ELR (cell line): ENCODE measurements around the gene DMD.
"Not testable (repeated sequence)": the region's sequence is repeated elsewhere in the genome, so short reads cannot be mapped to it uniquely, and the experiment has no call there.

Experiments
- DNase-seq: peaks from one replicate; pipeline ENCODE4 v3.0.0-alpha.2; 2015; ENCODE audit warnings: low read depth

DMD gene

DNA sequence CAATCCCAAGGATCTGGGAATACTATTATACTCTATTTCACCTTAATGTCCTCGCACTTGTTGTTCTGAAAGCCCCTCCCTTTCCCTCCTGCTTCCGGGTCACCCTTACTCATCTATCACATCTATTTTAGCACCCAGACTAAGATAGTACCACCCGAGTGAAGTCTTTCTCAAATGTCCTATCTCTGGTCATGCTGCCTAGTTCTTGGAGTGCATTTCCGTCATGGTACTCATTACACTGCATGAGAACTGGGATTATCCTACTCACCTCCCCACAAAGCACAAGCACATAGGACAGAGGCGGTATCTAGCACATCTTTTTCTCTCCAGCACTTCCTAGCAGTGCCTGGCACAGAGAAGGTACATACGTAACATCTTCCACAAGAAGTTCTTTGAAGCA, 1195.2 kb downstream of the DMD start:
- no peak for DNase-seq

DNA sequence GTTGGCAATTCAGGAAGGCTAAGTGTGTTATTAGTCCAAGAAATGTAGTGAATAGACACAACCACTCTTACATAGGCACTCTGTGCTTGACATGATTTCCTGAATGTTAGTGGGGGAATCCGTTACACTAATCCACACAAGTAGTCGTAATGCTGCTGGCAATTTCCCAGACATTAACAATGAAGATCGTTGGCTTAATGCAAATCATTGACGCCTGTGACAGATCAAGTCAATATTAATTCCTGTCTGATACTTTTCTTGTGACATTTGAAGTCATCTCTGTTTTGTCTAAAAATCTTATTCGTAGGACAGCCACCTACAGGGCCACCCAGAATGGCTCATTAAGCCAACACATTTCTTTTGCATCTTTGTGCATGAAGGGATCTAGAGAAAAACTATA, 1200.4 kb downstream of the DMD start:
- no peak for DNase-seq

DNA sequence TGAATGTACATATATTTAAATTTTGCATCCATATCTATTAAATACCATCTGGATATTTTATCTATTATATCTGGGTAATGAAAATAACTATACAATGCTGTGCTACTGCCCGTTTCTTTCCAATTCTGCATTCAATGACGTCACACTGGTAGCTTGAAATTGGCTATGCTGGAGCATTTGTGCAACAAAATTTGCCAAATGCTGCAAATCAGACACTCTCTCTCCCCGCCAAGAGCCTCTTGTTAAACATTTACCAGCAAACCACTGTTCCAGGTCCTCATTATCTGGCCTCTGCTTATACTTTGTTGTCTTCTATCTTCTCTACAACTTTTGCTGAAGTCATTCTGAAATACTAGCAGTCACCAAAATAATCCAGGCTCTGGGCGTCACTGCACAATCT, 1201.1 kb downstream of the DMD start:
- no peak for DNase-seq

DNA sequence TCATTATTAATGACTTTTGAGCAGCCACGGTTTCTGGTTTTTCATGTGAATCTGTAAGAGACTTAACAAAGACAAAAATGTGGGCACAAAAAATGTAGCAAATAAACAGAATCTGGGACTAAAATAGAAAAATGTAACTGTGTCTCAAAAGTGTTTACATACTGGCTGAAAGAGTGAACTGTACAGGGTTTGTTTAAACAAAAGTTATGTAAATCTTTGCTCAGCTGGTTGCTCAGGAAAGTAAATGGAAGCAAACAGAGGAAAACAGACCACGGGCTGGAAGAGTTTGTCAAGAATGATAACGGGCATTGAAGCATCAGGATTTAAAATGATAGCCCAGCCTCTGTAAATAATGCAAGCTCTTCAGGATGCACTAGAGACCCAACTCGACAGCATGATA, 1217.7 kb downstream of the DMD start:
- no peak for DNase-seq

DNA sequence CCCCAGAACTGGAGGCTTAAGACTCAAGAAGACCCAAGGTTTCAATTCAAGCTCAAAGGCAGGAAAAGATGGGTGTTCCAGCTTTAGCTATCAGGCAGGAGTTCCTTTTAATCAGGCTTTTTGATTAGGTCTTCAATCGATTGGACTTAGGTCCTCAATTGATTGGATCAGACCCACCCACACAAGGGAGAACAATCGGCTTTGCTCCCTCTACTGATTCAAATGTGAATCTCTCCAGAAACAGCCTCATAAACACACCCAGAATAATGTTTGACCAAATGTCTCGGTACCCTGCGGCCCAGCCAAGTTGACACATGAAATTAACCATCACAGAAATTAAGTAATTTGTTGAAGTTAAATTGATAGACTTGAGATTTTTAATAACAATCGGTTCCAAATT, 1222.4 kb downstream of the DMD start:
- no peak for DNase-seq

DNA sequence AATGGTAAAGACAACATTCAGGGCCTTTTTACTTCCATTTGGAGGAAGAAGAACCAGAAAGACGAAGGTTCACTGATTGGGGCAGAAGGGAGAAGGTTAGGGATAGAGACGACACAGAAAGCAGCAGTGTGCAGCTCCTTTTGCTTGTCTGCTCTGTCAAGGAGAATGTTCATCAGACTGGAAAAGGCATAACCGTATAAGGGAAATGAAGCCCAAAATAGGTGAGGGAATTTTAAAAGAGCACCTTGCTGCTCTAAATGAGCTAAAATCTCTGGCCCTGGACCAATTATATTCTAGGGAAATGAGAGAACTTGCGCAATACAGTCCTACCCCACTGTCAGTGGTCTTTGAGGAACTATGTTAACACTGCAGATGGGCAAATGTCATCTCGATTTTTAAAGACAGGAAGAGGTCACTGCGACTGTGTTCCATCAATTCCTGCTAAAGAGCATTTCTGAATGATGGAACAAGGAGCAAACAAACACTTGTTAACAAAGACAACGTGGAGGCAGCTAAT, 1229.7 kb downstream of the DMD start:
- no peak for DNase-seq

DNA sequence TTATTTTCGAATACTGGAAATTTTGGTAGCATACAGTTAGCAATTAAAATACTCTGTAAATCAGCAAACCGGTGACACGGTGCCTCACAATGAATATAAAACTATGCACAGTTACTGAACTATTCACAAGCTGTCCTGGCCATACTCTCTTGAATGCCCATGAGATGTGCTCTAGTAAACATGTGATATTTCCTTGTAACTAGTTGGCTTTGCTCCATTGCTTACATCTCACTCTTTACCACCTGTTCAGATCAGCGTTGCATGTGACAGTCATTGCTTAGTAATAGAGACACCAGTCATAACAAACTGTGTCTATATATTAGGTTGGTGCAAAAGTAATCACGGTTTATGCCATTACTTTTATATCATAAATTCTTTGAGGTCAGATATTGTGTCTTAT, 1241.6 kb downstream of the DMD start:
- no peak for DNase-seq

DNA sequence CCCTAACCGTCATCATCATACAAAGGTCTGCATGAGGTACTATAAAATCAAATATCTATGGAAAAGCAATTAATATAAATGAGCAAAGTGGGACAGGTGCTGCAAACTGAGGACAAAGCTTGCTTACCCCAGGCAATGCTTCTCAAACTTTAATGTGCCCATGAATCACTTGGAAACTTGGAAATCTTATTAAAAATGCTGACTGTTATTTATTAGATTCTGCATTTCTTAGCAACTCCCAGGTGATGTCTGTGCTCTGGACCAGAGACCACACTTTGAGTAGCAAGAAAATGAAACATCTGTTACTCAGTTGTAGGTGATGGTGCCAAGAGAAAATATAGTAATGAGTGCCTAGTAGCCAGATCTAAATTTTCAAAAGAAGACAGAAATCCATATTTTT, 1249.1 kb downstream of the DMD start:
- no peak for DNase-seq

DNA sequence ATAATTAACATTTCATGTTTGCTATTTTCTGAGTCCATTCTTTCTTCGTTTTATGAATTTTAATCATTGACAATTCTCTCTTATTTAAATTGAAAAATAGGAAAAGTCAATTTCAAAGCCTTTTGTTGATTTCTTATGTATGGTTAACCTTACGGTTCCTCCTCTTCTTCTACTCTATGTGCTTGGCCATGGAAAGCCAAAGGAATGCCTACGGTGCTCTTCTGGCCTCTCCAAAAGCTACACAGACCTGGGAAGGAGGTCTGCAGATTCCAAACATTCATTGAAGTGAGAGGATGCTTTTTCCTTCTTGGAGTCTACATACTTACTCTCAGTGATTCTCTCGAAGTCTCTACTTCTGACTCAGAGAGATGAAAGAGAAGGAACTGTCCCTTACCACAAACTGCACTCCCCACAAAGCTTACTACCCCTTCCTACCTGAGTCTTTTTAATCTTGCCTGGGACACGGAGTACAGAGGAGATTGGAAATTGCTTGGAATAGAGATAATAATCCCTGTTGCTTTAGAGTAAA, 1276.4 kb downstream of the DMD start:
- DNase-seq, result no peak

DNA sequence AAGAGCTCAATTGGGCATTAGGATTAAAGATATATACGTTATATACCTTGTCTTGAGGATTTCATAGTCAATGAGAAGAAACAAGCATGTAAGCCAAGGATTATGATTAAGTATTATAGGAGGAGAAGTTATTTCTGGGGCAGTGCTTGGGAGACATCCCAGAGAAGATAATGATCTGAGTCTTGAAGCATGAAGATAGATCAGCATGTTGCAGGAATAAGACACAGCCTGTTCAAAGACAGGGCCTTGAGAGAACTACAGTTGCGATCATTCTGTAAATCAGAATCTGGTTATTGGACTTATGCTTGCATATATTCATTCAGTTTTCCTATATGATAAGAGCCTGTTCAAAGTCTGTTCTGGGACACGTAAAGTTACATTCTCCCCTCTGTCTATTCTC, 1277.3 kb downstream of the DMD start:
- DNase-seq, result no peak

DNA sequence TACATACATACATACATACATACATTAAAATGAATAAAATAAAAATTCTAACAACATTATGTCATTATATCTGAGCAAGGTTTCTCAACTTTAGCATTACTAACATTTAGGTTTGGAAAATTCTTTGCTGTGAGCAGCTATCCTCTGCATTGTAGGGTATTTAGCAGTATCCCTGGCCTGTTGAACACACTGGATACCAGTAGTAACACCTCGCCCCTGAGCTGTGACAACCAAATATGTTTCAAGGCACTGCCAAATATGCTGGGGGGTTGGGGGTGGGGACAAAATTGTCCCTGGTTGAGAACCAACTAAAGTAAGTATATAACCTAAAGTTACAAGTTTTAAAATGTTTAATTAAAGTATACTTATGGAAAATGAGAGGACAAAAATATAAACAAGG, 1278.6 kb downstream of the DMD start:
- no peak for DNase-seq

DNA sequence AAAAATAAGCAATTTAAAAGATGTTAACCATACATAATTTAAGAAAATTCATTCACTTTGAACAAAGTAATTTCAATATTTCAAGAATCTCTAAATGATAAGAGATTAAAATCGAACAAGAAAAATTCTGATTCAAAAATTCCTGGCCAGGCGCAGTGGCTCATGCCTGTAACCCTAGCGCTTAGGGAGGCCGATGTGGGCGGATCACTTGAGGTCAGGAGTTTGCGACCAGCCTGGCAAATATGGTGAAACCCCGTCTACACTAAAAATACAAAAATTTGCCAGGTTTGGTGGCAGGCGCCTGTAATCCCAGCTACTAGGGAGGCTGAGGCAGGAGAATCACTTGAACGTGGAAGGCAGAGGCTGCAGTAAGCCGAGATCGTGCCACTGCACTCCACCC, 1279.0 kb downstream of the DMD start:
- DNase-seq, result not testable (repeated sequence)

DNA sequence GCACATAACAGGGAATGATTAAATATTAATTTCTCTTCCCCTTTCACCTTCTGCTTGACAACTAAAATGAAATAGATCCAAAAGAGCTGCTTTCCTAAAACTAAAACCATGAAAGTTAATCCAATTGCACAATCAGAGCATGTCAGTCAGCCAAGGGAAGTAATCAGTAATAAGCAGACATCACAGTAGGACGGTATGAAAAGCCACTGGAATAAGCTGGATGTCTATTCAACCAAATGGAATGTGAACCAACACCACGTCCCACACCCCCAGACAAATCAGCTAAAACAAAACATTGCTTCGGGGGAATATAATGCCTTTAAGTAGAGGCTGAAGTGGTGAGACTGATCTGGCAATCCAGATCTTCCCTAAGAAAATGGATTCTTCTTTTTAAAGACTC, 1280.1 kb downstream of the DMD start:
- DNase-seq, result no peak

DNA sequence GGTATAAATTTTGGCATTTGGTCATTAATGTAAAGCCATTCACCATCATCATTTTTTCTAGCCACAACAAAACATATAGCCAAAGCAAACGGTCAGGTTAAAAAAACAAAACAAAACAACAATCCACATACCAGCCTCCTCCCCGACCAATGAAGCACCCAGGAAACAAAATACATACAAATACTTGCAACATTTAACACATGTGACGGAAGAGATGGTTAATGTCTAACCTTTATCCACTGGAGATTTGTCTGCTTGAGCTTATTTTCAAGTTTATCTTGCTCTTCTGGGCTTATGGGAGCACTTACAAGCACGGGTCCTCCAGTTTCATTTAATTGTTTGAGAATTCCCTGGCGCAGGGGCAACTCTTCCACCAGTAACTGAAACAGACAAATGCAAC, 1282.0 kb downstream of the DMD start:
- DNase-seq, result no peak

DNA sequence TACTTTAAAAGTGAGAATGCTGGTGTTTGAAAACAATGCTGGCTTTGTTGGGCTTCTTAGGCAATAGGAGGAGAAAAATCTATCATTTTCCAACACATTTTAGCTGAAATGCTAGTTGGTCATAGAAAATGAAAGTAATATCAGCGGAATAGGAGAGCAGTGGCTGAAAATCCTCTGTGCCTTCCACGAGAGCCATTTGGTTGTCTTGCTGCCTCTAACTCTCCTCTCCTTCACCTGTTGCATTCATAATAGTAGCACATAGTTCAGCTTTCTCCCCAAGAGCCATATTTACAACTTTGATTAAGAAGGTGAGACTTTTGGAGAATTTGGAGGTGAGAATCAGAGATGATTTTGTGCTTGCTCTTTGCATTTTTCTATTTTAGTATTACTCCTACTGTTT, 1290.1 kb downstream of the DMD start:
- no peak for DNase-seq

DNA sequence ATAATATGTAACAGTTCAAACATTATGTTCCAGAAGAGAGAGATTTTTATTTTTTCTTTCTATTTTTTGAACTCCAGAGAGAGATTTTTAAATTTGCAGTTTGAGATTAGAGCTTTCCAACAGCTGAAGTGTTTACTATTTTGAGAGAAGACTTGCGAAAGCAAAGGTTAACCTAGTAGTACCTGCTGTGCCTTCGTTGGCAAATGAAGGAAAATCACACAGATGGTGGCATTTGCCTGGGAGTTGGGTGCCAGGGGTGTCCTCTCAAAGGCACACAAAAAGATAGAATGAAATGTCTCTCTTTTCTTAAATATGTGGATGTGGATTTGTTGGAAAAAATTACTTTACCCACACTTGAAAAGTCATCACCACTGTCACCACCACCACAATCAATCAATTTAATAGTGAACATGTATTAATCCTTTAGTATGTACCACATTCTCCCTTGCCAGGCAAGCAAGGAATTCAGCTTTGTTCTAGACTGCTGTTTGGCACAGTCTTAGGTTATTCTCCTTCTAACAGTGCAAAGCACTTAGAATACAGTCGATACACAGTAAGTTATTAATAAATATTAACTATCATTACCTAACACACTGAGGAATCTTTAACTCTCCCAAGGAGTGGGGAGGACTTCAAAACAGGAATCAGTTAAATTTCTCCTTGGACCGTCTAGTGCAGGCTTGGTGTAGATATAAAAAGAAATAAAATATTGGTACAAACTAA, 1301.3 kb downstream of the DMD start:
- no peak for DNase-seq

DNA sequence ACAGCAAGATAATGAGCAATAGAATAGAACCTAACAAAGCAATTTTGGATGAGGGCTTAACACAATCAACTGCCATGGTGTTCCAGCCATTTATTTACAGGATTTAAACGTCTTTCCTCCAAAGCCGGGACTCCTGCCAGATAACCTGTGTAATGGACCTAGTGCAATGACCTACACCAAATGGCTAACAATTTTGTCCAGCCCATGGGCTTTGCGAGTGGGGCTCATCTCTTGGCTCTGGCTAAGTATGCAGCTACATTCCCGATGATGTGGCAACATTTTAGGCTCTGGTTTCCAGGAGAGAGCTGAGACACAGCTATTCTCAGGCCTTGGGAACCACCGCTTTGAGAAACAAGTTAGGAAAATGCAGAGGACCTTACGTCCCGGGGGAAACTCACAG, 1317.2 kb downstream of the DMD start:
- no peak for DNase-seq

DNA sequence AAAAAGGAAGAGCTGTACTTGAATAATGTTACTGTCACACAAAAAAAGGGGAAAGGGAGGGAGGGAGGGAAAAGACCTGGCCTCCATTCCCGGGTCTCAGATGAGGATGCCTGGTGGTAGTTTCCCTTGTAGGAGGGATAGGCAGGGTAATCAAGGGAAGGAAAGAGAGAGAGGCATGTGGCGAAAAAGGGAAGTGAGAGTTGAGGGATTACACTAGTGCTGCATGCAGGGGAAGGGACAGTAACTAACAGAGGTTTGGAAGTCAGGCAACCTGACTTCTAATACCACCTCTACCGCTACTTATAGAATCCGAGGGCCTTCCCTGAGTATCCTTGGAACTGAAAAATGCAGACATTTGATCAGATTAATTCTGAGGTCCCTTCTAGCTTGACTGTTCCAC, 1317.8 kb downstream of the DMD start:
- no peak for DNase-seq

DNA sequence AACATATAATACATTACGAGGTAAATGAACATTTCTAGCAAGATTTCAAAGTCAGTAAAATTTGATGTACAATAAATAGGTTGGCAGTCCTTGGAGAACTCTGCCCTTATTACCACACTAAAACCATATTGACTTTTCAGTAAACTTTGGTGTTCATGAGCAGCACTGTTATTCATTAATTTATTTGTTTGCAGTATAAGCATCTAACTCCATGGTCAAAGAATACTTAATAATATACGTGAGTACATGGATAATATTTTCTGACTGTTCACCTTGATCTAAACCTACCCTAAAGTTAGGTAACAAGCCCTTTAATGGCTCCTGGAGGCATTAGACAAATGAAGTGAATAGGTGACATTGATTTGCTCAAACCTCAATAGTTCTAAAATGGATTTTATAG, 1322.3 kb downstream of the DMD start:
- no peak for DNase-seq

DNA sequence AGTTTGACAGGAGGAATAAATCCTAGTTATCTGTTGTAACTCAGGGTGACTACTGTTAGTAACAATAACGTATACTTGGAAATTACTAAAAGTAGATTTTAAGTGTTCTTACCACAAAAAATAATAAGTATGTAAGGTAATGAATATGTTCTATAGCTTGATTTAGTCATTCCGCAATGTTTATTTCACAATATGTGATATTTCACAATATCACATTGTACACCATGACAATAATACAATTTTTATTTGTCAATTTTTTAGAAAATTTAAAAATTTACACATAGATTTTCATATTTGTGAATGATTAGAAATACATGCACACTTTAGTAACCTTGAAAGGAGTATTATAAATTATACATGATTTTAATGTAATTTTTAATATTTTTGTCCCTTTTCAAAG, 1326.8 kb downstream of the DMD start:
- no peak for DNase-seq

DNA sequence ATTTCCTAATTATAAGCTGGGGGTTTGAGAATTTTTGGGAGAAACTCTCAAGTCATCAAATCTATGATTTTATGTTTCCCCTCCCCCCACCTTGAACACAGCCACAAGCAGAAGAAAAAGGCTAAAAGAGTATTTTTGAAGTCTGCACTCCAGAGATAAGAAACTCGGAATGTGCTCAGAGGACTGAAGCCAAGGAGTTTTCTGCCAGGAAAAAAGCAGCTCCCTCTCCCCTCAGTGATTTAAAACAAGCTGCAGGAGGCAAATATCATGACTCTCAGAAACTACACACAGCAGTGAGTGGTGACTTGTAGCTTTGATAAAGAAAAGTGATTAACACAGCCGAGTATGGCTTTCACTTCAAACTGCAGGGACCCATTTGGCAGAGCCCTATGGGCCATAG, 1339.3 kb downstream of the DMD start:
- no peak for DNase-seq

DNA sequence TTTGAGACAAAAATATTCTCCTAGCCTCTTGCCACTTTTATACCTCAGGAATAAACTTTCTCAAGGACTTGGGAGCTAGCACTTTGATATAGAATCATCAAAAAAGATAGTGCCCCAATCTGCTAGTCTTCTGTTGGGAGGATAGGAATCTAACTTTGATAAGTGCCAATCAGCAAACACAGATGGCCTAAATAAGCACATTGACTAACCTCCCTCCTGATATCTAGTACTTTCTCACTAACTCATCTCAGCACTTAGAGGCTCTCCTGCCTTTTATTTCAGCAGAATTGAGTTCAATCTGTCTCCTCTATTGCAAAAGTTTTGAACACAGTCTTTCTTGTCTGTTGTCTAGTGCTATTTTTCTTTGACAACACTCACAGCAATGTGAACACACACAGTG, 1341.1 kb downstream of the DMD start:
- DNase-seq, result no peak

DNA sequence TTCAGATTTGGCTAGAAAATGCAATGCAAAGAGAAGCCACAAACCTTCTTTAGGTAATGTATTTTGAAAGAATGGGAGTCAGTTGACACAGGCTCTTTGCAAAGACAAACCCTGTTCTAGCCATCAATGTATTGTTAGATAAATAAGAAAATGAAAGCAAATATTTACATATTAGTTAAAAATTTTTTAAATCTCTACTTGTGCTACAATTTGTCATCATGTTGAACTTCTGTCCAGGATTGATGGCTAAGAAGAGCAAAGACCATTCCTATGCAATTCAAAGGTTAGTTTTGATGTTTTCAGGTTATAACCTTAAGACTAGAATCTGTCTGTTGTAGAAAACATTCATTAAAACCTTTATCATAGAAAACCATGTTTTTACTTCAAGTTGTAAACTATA, 1350.7 kb downstream of the DMD start:
- no peak for DNase-seq

DNA sequence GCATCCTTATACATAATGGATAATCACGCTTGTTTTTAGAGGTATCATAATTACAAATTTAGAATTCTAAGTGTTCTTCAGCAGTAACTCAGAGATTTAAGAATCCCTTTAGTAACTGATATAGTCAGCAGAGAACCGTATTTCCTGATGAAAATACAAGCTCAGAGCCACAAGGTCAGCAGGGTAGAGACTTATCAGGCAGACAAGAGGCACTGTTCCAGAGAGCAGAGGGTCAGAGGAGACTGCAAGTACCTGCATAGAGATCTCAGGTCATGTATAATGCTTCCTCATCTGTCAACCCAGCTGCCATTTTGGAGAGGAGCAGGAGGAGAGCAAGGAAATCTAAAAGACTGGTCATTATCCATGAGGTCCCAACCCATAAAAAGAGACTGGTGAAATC, 1352.4 kb downstream of the DMD start:
- no peak for DNase-seq
